Measurements from ENCODE around the gene GPR162.

GPR162 gene

DNA sequence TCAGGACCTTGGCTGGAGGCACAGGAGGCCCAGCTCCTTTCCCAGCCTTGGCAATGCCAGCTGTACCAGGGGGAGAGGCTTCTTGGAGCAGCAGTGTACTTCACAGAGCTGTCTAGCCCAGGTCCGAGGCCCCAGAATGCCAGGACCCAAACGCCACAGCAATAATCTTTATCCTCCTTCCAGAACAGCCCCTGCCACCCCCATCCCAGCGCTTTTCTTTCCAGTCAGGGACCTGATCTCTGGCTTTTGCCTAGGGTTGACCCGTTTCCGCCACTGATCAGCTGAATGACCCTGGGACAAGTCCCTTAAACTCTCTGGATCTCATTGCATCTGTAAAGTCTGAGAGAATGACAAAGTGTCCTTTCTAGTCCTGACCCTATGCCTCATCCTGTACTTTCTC, 44.2 kb upstream of the GPR162 start:
- Histone ChIP-seq H3K4me1 (ENCODE audit: control insufficient read depth, low read length) (peaks cover 16% of the 10 kb centered on the region), H4K20me1 (ENCODE audit: control insufficient read depth, insufficient read depth, low read depth, low read length) (no peaks in the 10 kb centered on the region), H3K4me3 (ENCODE audit: low read length) (no peak overlapping the region), H3F3A (ENCODE audit: control insufficient read depth, insufficient read depth) (0 out of 2 replicates have a peak, but pooled peaks cover 3% of the 10 kb centered on the region), H3K79me2 (ENCODE audit: control insufficient read depth, low read length) (no peaks in the 10 kb centered on the region), H3K9me2 (replicated peaks; ENCODE audit: control insufficient read depth, low read length) (no peaks in the 10 kb centered on the region), H3K9me3 (ENCODE audit: control insufficient read depth, insufficient read depth, low read length) (no peaks in the 10 kb centered on the region), H3K36me3 (ENCODE audit: control insufficient read depth, low read length) (no peaks in the 10 kb centered on the region), H3K27me3 (ENCODE audit: control insufficient read depth, low read length) (peaks cover 50% of the 10 kb centered on the region), H3K27ac (ENCODE audit: low read depth, low read length) (no peak overlapping the region), H3K4me2 (ENCODE audit: low read length) (no peak overlapping the region)
- TF ChIP-seq, protein P1, sequence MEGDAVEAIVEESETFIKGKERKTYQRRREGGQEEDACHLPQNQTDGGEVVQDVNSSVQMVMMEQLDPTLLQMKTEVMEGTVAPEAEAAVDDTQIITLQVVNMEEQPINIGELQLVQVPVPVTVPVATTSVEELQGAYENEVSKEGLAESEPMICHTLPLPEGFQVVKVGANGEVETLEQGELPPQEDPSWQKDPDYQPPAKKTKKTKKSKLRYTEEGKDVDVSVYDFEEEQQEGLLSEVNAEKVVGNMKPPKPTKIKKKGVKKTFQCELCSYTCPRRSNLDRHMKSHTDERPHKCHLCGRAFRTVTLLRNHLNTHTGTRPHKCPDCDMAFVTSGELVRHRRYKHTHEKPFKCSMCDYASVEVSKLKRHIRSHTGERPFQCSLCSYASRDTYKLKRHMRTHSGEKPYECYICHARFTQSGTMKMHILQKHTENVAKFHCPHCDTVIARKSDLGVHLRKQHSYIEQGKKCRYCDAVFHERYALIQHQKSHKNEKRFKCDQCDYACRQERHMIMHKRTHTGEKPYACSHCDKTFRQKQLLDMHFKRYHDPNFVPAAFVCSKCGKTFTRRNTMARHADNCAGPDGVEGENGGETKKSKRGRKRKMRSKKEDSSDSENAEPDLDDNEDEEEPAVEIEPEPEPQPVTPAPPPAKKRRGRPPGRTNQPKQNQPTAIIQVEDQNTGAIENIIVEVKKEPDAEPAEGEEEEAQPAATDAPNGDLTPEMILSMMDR (IDR thresholded peaks at IDR 0.05; ENCODE audit: low read depth, low read length, poor library complexity, severe bottlenecking), result no peak
- TF ChIP-seq EZH2phosphoT487 (IDR thresholded peaks at IDR 0.05; ENCODE audit: borderline replicate concordance, low read length), result no peak

GRCh38 chr12:6778217-6778573, 43.4 kb upstream of the GPR162 start:
- Histone ChIP-seq H3K27me3 (ENCODE audit: control insufficient read depth, low read length) (peaks cover 45% of the 10 kb centered on the region), H3K79me2 (ENCODE audit: control insufficient read depth, low read length) (no peaks in the 10 kb centered on the region), H3K4me3 (ENCODE audit: low read length) (peak overlapping the region; percentile 80), H3K9me3 (ENCODE audit: control insufficient read depth, insufficient read depth, low read length) (no peaks in the 10 kb centered on the region), H3K4me1 (ENCODE audit: control insufficient read depth, low read length) (peaks cover 16% of the 10 kb centered on the region), H3K36me3 (ENCODE audit: control insufficient read depth, low read length) (no peaks in the 10 kb centered on the region), H3F3A (ENCODE audit: control insufficient read depth, insufficient read depth) (0 out of 2 replicates have a peak, but pooled peaks cover 3% of the 10 kb centered on the region), H3K4me2 (ENCODE audit: low read length) (peak overlapping the region; percentile 89), H3K9me2 (replicated peaks; ENCODE audit: control insufficient read depth, low read length) (no peaks in the 10 kb centered on the region), H3K27ac (ENCODE audit: low read depth, low read length) (no peak overlapping the region), H4K20me1 (ENCODE audit: control insufficient read depth, insufficient read depth, low read depth, low read length) (no peaks in the 10 kb centered on the region)
- no peak for TF ChIP-seq EZH2phosphoT487 (IDR thresholded peaks at IDR 0.05; ENCODE audit: borderline replicate concordance, low read length)
- TF ChIP-seq, protein P1 (IDR thresholded peaks at IDR 0.05; ENCODE audit: low read depth, low read length, poor library complexity, severe bottlenecking), result no peak

- Histone ChIP-seq H3K9me2 (replicated peaks; ENCODE audit: control insufficient read depth, low read length) (no peaks in the 10 kb centered on the region), H3K36me3 (ENCODE audit: control insufficient read depth, low read length) (no peaks in the 10 kb centered on the region), H3K4me2 (ENCODE audit: low read length) (peak overlapping the region; percentile 89), H3F3A (ENCODE audit: control insufficient read depth, insufficient read depth) (0 out of 2 replicates have a peak, but pooled peaks cover 3% of the 10 kb centered on the region), H3K4me3 (ENCODE audit: low read length) (peak overlapping the region; percentile 80), H3K27me3 (ENCODE audit: control insufficient read depth, low read length) (peaks cover 39% of the 10 kb centered on the region), H4K20me1 (ENCODE audit: control insufficient read depth, insufficient read depth, low read depth, low read length) (no peaks in the 10 kb centered on the region), H3K27ac (ENCODE audit: low read depth, low read length) (no peak overlapping the region), H3K4me1 (ENCODE audit: control insufficient read depth, low read length) (peaks cover 16% of the 10 kb centered on the region), H3K9me3 (ENCODE audit: control insufficient read depth, insufficient read depth, low read length) (no peaks in the 10 kb centered on the region), H3K79me2 (ENCODE audit: control insufficient read depth, low read length) (no peaks in the 10 kb centered on the region)
- TF ChIP-seq, protein P1 (IDR thresholded peaks at IDR 0.05; ENCODE audit: low read depth, low read length, poor library complexity, severe bottlenecking), result peak; percentile 97
- TF ChIP-seq EZH2phosphoT487 (IDR thresholded peaks at IDR 0.05; ENCODE audit: borderline replicate concordance, low read length), result no peak
Measured at GRCh38 chr12:6778574-6779550, 42.8 kb upstream of the GPR162 start.
